ENCODE results near the gene BPIFB3.

DNA sequence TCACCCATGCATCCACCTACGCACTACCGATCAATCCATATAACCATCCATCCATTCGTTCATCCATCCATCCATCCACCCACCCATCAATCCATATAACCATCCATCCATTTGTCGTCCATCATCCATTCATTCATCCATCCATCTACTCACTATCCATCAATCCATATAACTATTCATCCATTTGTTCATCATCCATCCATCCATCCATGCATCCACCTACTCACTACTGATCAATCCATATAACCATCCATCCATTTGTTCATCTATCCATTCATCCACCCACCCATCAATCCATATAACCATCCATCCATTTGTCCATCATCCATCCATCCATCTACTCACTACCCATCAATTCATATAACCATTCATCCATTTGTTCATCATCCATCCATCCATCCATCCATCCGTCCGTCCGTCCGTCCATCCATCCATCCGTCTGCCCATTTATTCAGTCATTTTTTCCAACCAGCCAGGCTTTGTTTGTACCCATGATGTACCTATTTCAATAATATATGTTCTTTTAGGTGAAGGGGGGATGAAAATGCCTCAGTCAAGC lies 28.3 kb upstream of the BPIFB3 start:
- TF ChIP-seq POLR2A (IDR thresholded peaks at IDR 0.05; ENCODE audit: low read length) (no peak), GATA1 (IDR thresholded peaks at IDR 0.05; ENCODE audit: low read depth, low read length) (no peak)
